ENCODE data around the gene CYBA.

Gene CYBA

DNA sequence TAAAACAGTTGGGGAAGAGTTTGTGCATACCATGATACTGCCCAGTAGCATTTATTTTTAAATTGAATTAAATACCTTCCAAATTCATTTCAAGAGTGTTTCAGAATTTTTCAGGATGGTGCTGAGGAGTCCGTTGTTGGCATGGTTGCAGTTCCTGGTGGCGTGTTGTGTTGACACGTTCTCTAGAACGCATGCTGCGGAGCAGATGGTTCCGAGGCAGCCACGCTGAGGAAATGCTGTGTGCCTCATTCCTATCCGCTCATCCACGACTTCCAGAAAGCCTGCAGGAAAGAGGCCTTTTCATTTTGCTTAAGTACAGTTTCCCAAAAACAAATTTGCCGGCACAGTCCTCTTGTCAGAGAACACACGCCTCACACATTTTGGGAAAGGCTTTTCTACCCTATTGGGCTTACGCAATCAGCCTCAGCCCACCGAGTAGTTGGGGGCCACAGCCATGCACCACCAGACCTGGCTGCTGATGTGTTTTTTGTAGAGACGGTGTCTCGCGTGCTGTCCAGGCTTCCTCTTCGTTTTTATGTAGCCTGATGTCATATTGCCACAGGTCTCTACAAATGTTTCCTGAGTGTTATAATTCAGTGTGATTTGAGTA is 44.6 kb downstream of the CYBA start:
- no peak for FAIRE-seq

DNA sequence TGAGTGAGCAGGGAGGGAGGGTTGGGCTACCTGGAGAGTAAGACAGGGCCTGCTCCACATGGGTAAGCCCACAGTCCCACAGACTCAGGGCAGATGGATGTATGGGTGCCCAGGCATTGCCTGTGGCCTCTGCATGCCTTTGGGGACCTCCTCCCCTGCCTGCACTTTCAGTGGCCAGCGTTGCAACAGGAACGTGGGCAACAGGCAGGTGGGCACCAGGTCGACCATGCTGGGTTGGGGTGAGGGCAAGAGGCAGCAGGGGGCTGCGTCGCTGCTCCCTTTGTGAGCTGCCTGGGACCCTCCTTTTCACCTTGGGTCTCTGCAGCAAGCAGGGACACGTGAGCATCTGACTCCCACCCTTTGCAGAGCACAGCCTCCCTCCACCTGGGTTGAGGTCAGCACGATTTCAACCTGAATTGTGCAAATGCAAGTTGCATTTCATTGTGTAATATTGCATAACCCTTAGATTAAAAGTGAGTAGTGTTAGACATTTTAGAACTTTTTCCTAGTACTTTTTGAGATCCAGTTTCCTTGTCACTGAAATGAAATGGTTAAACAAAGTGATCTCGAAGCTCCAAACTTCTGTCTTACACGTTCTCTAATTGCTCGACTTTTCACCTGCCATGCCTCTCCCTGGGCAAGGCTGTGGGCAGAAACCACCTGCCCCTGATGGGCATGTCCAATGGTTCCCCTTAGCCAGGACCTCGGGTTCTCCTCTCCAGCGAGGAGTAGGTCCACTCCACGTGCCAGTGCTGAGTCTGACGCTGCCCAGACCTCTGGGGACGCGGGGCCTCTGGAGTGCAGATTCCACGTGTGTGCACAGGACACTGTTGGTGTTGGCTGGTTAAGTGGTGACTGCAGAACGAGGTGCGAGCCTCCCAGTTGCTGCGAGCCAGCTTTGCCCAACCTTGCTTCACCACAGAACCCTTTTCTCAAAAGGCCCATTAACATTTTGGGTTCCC is 45.4 kb downstream of the CYBA start:
- FAIRE-seq = no peak

DNA sequence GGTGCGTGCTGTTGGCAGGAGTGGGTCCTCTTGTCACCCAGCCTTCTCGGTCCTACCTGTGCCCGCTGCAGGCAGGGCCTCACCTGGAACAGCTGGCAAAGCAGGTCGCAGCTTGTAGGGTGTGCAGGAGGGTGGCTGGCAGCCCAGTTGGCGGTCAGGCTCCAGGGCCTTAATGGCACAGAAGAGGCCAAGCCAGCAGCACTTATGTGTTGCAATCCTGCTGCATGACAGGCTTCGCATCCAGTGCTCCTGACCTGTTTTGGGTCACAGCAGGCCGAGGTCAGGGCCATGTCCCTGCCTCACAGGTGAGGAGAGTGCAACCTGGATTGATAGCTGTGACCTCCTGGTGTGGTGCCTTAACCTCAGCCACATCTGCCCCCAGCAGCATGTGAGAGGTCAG is 48.8 kb downstream of the CYBA start:
- FAIRE-seq = no peak

DNA sequence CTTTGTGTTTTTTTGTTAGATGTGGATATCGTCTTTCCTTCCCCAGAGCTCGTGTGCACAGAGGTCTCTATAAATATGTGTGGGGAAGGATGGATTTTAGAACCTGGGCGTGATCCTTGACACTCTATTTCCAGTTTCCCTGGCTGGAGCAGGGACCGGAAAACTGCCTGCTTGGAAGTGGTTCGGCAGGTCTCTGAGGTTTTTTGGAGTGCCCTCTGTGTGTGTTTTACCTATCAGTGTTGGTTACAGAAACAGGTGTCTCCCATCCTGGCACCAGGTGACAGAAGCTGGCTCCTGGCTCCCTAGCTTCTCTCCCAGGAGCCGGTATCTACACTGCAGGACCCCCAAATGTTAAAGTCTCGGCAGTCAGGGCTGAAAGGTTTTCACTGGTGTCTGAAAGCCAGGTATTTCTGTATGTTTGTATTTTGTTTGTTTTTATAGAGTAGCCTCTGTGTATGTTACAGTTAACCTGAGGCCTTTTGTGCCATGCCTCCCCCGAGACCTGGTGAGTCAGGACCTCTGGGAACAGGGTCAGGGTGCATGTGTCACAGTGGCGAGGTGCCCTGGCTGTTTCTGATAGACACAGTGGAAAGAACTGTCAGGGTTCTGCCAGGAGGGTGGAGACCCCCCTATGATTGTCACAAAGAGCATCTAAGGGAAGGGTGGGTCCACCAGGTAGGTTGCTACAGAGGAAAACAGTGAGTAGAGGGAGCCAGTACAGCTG is 49.4 kb downstream of the CYBA start:
- no peak for FAIRE-seq

DNA sequence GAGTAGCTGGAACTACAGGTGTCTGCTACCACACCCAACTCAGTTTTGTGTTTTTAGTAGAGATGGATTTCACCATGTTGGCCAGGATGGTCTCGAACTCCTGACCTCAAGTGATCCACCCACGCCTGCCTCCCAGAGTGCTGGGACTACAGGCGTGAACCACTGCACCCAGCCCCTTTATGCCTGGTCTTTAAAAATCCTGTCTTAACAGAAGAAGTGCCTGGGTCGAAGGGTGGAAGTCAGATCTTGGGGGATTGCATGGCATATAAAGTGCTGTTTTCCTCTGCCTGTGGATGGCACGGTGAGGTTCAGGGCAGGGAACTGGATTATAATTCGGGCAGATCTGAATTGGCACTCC is 50.3 kb downstream of the CYBA start:
- FAIRE-seq = no peak

DNA sequence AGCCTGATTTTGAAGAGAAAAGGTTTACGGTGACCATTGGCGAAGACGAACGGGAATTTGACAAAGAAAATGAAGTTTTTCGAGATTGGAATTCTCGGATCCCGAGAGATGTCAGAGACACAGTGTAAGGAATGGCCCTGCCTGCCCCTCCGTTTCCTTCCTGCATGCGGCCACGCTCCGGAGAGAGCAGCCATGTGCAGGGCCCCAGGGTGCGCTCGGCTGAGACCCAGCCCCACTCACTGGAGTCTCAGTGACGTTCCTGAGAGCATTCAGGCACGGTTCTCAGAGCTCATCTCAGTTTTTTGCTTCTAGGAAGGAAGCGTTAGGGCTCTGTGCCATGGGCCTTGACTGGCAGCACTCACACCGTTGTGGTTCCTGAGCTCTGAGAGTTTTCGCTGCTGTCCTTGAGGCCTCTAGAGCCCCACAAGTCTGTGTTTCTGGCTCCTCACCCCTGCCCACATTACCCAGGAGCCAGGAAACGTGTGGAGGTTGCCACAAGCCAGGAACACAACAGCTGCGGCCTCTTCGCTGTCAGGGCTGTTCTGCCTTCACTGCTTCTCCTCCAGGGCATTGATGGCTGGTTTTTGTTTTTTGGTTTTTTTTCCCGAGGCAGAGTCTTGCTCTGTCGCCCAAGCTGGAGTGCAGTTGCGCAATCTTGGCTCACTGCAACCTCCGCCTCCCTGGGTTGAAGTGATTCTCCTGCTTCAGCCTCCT is 50.9 kb downstream of the CYBA start:
- no peak for FAIRE-seq

DNA sequence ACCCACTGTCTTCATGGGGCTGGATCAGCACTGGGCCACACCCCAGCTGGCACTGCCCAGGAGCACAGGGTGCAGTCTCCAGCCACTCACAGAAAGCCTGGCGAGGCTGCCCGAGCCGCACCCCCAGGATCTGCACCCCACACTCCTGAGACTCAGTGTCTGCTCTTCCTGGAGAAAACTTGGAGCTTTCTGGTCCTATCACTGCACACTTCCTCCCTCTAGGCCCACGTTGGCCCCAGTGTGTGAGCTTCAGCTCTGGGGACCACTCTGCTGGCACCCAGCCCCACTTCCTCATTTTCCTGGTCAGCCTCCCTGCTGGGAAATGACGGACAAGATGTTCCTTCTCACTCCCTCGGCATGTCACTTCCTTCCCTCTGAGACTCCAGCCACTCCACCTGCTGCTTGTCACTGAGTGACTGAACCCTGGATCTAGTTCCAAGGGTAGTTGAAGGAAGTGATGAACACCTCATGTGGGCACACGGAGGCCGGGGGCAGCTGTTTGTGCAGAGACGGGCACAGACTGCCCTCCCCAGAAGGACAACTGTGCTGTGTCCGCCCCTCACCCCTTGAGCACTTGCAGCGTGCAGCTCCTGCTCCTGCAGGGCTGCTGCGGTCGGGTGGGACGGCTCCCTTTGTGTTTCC is 51.6 kb downstream of the CYBA start:
- FAIRE-seq = no peak

DNA sequence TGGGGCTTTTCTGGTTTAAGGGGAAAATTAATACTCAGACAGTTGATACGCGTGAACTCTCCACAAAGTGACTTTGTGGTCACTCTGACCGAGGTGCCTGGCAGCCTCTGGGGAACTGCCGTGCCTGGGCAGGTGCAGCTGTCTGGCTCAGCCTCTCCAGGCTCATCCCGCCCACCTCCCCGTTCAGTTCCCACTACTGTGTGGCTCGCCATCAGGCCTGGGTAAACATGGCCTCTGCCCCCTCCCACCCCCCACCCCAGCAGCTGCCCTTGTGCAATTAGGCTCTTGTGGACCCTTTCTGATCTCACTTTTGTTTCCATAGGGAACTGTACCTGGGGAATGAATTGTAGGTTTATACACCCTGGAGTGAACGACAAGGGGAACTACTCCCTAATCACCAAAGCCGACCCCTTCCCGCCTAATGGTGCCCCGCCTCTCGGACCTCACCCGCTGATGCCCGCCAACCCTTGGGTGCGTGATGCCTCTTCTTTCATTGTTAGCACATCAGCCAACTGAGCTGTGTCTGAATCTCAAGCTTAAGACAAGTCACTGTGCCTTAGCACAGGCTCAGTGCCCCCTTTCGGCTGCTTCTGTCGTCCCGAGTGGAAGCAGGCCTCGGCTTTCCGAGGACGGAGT is 52.9 kb downstream of the CYBA start:
- FAIRE-seq = no peak

DNA sequence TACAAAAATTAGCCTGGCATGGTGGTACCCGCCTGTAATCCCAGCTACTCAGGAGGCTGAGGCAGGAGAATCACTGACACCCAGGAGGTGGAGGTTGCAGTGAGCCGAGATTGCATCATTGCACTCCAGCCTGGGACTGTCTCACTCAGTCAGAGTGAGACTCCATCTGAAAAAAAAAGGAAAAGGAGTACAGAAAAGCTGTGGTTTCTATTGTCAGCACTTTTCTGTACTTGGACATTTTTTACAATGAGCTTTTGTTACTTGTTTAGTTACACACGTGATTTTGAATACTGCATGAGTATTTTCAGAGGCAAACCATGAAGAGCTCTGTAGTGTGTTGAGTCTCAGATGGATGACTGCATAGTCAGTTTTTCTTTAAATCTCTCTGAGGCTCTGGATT is 54.4 kb downstream of the CYBA start:
- FAIRE-seq = no peak

DNA sequence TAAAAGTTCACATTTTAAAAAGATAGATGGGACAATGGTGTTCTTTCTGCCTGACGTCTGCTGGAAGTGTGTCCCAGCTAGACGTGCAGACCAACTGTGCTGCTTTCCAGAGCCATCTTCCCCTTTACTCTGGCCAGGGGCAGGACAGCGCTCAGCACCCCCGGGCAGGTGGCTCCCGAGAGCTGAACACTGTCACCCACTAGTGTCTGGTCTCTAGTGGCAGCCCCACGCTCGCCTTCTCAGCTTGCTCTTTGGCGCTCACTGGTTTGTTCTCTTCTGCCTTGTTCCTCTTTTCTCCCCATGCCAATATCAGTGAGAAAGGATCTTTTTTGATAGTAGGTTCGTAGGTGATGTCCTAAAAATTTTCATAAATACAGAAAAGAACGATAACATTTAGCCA is 54.9 kb downstream of the CYBA start:
- FAIRE-seq = no peak

DNA sequence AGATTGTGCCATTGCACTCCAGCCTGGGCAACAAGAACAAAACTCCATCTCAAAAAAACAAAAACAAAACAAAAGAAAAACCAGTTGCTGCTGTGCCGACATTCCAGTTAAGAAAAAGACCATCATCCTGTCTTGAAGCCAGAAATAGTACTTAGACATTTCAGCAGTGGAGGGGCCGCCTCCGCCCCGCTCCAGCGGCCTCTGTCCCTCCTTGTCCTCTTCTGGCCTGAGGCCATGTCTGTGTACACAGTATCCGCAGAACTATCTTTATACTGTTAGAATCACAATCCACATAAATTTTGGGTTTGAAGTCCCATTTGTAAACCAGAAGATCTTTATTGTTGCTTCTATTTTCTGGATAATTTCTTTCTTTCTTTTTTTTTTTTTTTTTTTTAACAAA is 55.8 kb downstream of the CYBA start:
- no peak for FAIRE-seq

DNA sequence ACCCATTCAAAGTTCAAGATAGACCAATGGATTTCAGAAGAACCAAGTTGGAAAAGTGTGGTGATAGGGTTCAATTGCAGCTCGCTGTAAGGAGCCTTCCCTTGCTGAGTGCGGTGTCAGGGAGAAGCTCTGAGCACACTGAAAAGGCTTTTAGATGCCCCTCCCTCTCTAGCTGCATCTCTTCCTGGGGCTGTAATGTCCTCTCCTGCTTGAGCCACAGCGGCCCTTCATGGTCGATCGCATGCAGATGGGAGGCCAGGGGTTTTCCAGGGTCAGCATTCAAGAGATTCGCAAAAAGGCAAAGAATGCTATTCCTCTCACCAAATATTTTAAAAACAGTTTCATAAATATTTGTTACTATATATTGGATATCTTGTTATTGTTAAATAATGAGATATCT is 56.9 kb downstream of the CYBA start:
- FAIRE-seq = no peak

DNA sequence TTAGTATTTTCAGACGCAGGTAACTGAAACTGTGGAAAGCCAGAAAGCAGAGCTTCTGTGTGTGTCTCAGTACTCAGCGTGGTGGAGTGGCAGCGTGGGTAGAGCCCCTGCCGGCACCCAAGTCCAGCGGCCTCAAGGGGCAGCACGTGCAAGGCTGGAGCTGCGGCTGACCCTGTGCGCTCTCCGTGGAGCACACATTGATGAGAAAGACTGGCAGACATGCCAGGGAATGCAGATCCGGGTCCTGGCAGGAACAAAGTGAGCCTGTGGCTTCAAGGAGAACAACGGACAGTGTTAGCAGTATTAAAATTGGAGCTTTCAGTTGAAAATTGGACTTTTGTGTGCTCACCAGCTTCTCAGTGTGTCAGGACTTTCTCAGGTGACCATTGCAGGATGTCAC is 57.4 kb downstream of the CYBA start:
- no peak for FAIRE-seq

All from islet of Langerhans (tissue), 1 donor.